HG03039 (cell line): ENCODE data around the gene LRIG1.

ENCODE experiments used
- ATAC-seq: cut with Tn5 transposase; IDR thresholded peaks from one replicate; pipeline ENCODE4 v1.9.1; 2021; ENCODE audit warnings: mild to moderate bottlenecking, moderate library complexity; ENCODE audit not compliant: unreplicated experiment

Gene LRIG1

GRCh38 chr3:66392512-66392911, 108.3 kb downstream of the LRIG1 start:
- ATAC-seq, result no peak

DNA sequence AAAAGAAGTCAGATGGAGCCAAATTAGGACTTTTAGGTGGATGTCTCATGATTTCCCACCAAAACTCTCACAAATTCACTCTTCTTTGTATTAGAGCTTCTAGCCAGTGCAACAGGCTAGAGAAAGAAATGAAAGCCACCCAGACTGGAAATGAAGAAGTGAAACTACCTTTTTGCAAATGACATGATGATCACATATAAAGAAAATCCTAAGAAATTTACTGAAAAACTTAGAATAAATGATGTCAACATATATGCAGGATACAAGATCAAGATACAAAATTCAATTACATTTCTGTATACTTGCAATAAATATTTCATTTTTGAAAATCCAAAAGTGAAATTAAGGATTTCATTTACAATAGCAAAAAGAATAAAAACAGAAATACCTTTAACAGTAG, 110.8 kb downstream of the LRIG1 start:
- ATAC-seq, result no peak

GRCh38 chr3:66386925-66387650, 113.7 kb downstream of the LRIG1 start:
- ATAC-seq, result peak; percentile 69

DNA sequence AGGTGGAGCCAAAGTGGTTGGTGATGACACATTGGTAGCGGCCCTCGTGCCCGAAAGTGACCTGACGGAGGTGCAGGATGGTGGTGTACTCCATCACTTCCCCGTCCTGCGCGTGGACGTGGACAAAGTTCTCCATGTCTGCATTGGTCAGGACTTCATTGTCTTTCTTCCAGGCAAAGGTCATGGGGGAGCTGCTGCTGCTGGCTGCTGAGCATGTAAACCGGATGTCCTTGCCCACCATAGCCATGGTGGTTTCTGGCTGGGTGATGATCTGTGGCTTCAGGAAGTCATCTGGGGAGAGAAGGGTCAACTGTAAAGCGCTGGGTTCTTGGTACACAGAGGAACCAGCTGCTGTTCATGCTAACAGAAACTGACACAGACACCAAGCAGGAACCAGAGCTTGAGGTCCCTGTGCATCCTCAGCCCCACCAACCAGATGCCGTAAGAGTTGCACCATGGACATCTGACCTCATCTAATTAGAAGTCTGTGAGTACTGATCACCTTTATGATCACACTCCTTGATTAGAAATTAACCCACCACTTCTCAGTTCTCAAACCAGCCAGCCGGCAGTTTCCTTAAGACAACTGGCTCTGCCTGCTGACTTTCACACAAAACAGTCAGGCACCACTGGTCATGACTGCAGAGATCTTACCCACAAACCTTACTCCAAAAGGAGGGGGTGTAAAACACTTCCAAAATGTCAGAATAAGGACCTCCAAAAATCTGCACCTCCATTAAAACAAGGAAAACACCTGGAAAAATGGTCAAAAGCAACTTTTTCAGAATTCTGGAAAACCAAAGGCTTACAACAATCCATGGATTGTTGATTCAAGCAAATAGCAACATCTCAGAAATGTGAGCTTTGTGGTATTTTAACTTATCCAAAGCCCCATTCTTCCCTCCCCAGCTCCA, 114.6 kb downstream of the LRIG1 start:
- peak; percentile 57 for ATAC-seq

DNA sequence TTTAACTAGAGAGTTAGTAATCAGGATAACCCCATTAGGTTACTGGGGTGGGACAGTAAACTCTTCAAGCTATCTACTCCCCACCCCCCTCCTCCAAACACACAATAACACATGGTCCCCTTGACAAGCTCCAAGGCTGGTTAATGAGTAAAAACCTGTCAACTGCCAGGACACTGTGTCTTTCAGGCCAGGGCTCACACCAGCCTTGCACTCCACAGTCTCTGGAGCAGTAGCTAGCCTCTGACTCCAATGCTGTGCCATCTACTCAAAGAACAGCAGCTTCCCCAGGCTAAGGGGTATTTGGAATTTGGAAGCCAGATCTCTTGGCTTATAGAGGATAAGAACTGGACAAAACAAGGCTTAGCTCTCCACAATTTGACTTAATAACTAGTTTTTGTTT, 115.8 kb downstream of the LRIG1 start:
- no peak for ATAC-seq

- ATAC-seq, result no peak
Observed at GRCh38 chr3:66383998-66384745, 116.7 kb downstream of the LRIG1 start.

DNA sequence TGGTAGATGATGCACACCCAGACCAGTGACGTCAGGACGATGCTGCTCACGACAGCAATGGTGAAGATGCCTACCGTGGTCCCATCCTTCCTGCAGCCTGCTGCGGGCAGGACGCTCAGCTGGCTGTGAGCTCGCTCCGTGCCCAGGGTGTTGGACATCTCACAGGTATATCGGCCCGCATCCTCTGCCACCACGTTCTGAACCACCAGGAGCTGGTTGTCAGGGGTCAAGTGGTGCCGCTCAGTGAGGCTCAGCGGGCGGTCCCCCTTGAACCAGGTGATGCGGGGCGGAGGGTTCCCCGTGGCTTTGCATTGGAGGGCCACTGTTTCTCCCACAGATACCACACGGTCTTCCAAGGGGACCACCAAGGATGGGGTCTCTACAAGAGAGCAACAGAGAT, 117.8 kb downstream of the LRIG1 start:
- no peak for ATAC-seq

- no peak for ATAC-seq
Observed at GRCh38 chr3:66382142-66382541, 118.7 kb downstream of the LRIG1 start.

GRCh38 chr3:66381626-66382025, 119.2 kb downstream of the LRIG1 start:
- no peak for ATAC-seq

GRCh38 chr3:66380200-66380932, 120.5 kb downstream of the LRIG1 start:
- no peak for ATAC-seq

- no peak for ATAC-seq
Observed at GRCh38 chr3:66379565-66379964, 121.3 kb downstream of the LRIG1 start.

- no peak for ATAC-seq
Observed at GRCh38 chr3:66378256-66378655, 122.6 kb downstream of the LRIG1 start.

- no peak for ATAC-seq
Observed at GRCh38 chr3:66377800-66378199, 123.0 kb downstream of the LRIG1 start.

DNA sequence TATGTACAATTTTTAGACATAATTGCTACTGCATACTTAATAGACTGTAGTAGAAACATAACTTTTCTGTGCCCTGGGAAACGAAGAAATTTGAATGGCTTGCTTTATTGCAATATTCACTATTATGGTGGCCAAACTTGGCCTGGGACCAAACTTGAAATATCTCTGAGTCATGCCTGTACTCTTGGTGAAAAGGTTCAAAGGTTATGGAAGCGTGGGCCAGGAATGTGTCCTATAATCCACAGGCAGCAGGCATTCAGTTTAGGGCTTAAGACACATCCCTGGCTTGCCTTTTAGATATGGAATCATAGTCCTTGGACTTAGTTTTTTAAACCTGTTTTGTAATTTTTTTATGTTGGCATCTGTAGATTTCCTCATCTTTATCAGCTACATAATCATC, 124.3 kb downstream of the LRIG1 start:
- ATAC-seq, result no peak

- no peak for ATAC-seq
Observed at GRCh38 chr3:66372681-66373350, 128.0 kb downstream of the LRIG1 start.

DNA sequence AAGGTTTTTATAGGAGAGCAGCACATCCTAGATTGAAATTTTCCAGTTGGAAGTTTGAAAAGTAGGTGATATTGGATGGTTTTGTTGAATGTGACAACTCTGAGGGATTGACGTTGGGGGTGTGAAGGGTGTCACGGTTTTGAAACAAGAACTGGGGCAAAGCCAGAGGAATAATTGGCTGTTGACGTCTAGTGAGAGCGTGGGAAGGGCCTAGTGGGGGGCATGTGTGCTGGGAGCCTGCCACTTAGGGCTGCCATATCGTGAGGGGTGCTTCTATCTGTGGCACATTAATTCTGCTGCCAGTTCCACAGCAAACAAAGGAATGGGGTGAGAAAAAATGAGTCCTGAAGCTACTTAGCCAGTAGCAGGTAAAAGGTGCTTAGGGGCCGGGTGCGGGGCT, 129.4 kb downstream of the LRIG1 start:
- ATAC-seq, result no peak

- no peak for ATAC-seq
Observed at GRCh38 chr3:66370179-66370578, 130.6 kb downstream of the LRIG1 start.

DNA sequence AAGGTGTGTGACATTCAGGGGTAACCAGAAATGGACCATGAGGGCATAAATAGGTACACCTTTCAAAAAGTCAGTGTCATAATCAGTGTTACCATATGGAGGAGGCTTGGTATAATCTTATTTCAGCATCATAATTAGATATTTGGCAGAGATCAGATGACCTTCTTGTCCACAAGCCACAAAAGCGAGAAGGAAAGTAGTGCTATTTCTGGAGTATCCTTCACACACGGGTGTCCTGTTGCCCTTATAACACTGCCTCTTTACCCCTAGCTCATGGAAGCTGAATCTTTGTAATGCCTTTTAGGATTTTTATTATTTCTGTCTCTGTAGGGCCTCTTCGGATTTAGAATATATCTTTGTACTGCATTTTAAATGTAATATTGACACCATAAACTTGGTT, 132.8 kb downstream of the LRIG1 start:
- no peak for ATAC-seq

DNA sequence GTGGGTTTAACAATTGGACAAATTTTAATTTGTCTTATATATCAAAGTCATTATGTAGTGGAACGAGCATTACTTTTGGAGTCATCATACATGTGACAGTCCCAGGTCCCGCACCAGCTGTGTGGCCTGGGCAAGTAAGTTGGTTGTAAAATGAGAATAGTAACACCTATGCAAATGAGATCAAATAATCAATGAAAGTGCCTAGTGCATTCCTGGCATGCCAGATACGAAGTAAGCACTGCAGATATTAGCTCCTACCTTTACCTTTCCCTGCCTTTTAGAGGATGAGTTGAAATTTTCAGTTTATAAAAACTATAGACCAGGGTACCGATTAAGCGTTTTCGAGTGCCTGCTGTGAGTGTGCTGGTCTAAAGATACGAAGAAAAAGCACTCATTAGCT, 134.1 kb downstream of the LRIG1 start:
- ATAC-seq, result no peak

GRCh38 chr3:66365080-66365479, 135.7 kb downstream of the LRIG1 start:
- ATAC-seq, result no peak
